H54 (cell line): Measurements from ENCODE around the gene NPPC.

Source experiments
- DNase-seq: peaks from one replicate; pipeline ENCODE4 v3.0.0; 2011; ENCODE audit warnings: low spot score, mixed read lengths; ENCODE audit not compliant: insufficient read length
- FAIRE-seq: peaks from 3 replicates; lab custom pipeline; 2011; peaks lifted over from hg19 to GRCh38; lab: Jason Lieb, UNC
- POLR2A ChIP-seq: IDR thresholded peaks from 2 replicates; pipeline ENCODE4 v1.6.1; 2011; ENCODE audit warnings: low read depth, mild to moderate bottlenecking, low read length

Gene NPPC

GRCh38 chr2:231930593-231931281 lies 4.5 kb upstream of the NPPC start:
- no peak for DNase-seq
- TF ChIP-seq POLR2A = no peak
- FAIRE-seq = no peak

- no peak for TF ChIP-seq POLR2A
- FAIRE-seq = no peak
- DNase-seq = no peak
These were observed 3.9 kb upstream of the NPPC start for GRCh38 chr2:231929961-231930592.

GRCh38 chr2:231928901-231929725 lies 2.9 kb upstream of the NPPC start:
- FAIRE-seq (no peak), DNase-seq (no peak)
- no peak for TF ChIP-seq POLR2A

GRCh38 chr2:231928481-231928880 lies 2.3 kb upstream of the NPPC start:
- DNase-seq = no peak
- no peak for TF ChIP-seq POLR2A
- FAIRE-seq = no peak

GRCh38 chr2:231927566-231927890 lies 1.3 kb upstream of the NPPC start:
- TF ChIP-seq POLR2A = no peak
- FAIRE-seq = no peak
- no peak for DNase-seq

GRCh38 chr2:231926761-231927565 lies 767 bp upstream of the NPPC start:
- FAIRE-seq = no peak
- no peak for TF ChIP-seq POLR2A
- DNase-seq = no peak

- DNase-seq (peak; percentile 92), FAIRE-seq (no peak)
- no peak for TF ChIP-seq POLR2A
These were observed 655 bp downstream of the NPPC start for GRCh38 chr2:231925303-231926179.

- DNase-seq = no peak
- TF ChIP-seq POLR2A = no peak
- no peak for FAIRE-seq
These were observed 1.3 kb downstream of the NPPC start for GRCh38 chr2:231924889-231925275.

GRCh38 chr2:231923951-231924888 lies 2.0 kb downstream of the NPPC start:
- no peak for FAIRE-seq

GRCh38 chr2:231923010-231923344 lies 3.2 kb downstream of the NPPC start:
- no peak for TF ChIP-seq POLR2A
- no peak for FAIRE-seq
- DNase-seq = no peak

More at GRCh38 chr2:231923951-231924888, 2.0 kb downstream of the NPPC start:
- TF ChIP-seq POLR2A = no peak
- no peak for DNase-seq

GRCh38 chr2:231922311-231923009 lies 3.7 kb downstream of the NPPC start:
- DNase-seq (no peak), FAIRE-seq (no peak)
- no peak for TF ChIP-seq POLR2A
